Activated T-cell treated with anti-CD3 and anti-CD28 coated beads for 48 hours (primary cell): ENCODE data around the gene C12orf57.
A peak's percentile ranks its signal among the peaks of the same experiment; 100 is the strongest.

Source experiments
- DNase-seq: peaks from one replicate; pipeline ENCODE4 v3.0.0-alpha.2; 2020; ENCODE audit warnings: low read depth

Gene C12orf57

GRCh38 chr12:6953442-6954315 is 9.9 kb downstream of the C12orf57 start:
- DNase-seq, result peak; percentile 71

GRCh38 chr12:6954316-6955107 is 10.7 kb downstream of the C12orf57 start:
- DNase-seq, result no peak

DNA sequence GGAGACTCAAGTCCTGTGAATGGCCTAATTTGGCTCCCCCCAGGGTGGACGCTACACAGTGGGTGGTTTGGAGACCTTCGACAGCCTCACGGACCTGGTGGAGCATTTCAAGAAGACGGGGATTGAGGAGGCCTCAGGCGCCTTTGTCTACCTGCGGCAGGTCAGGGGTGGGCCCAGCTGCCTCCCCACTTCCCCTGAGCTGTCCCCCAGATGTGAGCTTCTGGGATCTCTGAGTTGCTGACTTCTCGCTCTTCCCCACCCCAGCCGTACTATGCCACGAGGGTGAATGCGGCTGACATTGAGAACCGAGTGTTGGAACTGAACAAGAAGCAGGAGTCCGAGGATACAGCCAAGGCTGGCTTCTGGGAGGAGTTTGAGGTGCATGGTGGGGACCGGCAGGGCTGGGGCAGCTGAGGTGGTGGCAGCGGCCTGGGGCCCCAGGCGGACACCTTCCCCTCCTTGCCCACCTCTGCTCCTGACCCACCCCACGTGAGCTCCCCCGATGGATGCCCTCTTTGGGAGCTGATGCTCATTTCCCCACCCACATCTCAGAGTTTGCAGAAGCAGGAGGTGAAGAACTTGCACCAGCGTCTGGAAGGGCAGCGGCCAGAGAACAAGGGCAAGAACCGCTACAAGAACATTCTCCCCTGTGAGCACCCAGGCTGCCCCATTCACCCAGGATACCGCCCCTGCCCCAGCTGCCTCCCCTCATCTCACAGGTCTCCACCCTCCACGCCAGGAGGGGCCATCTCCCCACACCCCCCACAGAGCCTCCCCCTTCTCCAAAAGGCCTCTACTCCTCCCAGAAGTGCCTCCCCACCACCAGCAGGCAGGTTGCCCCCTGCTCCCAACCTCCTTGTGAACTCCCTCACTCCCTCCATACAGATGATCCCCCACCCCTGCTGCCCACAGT is 11.5 kb downstream of the C12orf57 start:
- DNase-seq, result no peak

GRCh38 chr12:6956021-6956727 is 12.4 kb downstream of the C12orf57 start:
- no peak for DNase-seq

DNA sequence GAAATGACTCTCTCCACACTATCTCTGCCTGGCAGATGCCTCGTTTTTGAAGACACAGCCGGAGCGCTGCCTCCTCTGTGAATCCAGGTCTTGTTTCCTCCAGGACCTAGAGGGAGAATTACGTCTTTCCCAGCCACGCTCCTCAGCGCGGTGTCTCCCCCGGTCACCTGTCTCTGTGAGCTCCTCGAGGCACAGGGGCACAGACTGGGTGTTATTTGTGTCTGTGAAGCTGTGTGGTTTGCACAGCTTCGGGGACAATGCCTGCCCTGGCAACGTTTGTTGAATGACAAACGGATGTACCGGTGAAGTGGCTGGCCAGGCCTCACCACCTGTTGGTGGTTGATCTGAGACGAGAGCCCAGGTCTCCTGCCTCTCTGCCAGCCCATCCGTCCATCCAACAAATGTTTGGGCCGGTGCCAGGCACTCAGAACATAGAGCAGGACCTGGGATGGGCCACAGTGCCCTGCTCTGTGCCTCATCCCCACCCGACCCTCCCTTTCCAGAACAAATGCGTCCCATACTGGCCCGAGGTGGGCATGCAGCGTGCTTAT is 13.4 kb downstream of the C12orf57 start:
- no peak for DNase-seq

GRCh38 chr12:6957741-6958608 is 14.2 kb downstream of the C12orf57 start:
- no peak for DNase-seq

DNA sequence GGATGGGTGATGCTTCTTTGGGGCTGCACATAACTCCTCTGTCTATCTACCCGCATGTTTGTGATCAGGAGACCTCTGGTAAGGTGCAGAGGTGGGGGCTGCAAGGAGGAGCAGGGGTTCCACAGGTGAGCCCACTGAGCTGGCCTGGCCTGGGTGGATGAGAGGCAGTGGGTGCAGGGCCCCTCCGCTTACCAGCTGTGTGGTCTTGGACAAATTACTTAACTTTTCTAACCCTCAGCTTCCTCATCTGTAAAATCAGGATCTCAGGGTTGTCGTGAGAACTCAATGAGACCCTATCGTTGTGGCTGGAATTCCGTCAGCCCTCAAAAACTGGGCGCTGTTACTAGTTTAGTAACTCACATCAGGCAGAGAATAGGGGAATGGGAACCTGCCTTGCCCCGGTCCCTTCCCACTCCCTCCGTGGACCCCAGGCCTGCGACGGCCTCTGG is 14.8 kb downstream of the C12orf57 start:
- DNase-seq, result no peak

DNA sequence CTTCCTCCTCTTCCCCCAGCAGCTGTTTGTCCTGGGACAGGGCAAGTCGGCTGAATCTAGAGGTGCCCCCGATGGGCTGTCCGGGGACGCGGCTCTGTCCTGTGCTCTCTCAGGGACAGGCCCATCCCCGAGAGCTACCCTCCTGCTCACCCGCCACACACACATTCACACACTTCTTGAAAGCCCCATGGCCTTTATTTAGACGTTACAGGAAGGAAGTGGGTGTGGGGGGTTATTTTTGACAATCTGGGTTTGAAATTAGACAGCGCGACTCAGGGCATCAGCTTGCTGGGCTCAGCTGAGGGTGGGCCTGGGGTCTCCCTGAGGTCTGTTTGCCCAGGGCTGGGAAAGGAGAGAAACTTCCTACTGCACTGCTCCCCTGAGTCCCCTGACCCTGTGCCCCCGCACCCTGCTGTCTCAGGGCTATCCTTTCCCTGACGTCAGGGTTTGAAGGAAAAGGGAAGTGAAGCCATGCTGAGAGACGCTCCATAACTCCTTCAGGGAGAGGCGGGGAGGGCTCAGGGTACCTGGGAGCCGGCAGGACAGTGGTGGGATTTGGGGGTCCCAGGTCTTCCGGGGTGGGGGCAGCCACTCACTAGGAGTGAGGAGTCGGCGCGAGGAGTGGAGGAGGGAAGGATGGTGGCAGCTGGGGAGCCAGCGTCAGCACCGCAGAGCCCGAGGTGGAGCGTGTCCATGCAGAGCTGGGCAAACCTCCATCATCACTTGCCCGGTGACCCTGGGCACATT is 15.4 kb downstream of the C12orf57 start:
- DNase-seq, result no peak

- no peak for DNase-seq
Observed at GRCh38 chr12:6959805-6960592, 16.2 kb downstream of the C12orf57 start.

DNA sequence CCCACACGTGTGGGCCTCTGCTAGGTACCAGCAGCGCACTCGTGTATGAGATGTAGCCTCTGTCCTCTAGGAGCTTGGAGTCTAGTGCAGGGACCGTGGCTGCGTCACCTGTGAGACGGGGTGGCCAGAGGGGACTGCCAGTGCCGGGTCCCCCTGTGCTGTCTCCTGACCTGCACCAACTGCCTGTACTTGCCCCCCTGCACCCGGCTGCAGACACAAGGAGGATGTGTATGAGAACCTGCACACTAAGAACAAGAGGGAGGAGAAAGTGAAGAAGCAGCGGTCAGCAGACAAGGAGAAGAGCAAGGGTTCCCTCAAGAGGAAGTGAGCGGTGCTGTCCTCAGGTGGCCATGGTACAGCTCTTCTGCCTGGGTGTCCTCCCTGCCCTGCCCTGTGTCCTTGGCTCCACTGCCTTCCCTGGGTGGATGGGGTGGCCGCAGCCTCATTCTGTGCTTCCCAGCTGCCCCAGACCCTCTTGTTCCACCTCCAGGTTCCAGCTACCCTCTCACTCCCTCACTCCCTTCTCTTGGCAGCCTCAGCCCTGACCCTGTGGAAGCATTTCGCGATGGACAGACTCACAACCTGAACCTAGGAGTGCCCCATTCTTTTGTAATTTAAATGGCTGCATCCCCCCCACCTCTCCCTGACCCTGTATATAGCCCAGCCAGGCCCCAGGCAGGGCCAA is 16.9 kb downstream of the C12orf57 start:
- DNase-seq, result no peak

- peak; percentile 89 for DNase-seq
Observed at GRCh38 chr12:6961278-6961694, 17.5 kb downstream of the C12orf57 start.

- no peak for DNase-seq
Observed at GRCh38 chr12:6961695-6962284, 18.0 kb downstream of the C12orf57 start.

DNA sequence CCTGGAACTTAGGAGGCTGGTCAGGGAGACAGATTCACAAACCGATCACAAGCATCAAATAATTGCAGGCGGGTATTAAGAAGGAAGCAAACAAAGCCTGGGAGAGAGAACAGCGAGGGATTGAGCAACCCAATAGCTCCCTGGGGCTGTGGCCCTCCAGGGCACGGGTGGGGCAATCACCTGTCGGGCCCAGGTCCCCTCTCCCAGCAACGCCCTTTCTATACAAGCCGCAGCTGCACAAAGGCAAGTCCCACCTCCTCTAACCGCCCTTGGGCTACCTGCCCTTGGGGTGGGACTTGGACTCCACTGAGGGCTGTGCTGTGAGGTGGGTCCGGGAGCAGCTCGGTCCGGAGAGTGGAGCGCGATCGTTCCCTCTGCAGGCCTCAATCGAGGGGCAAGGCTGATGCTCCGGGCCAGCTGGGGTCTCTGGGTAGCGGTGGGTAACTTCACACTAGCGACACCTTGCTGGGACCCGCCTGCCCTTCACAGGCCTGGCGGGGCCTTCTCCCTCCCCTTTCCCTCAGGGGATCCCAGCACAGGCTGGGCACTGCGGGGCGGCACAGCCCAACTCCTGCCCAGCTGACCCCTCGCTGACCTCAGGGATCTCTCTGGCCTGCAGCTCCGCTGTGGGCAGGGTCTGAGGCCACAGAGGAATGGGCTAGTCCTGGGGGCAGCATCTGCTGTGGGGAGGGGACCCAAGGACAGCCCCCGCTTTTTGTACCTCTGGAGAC is 18.6 kb downstream of the C12orf57 start:
- DNase-seq, result no peak

GRCh38 chr12:6963016-6963731 is 19.4 kb downstream of the C12orf57 start:
- no peak for DNase-seq

GRCh38 chr12:6963791-6964413 is 20.1 kb downstream of the C12orf57 start:
- no peak for DNase-seq

GRCh38 chr12:6964605-6965025 is 20.8 kb downstream of the C12orf57 start:
- DNase-seq, result no peak
